GM10266 (cell line): ENCODE results near the gene TPI1.
A peak's percentile ranks its signal among the peaks of the same experiment; 100 is the strongest.

Experiments
- DNase-seq: peaks from one replicate; pipeline ENCODE4 v3.0.0; 2012; ENCODE audit errors: extremely low spot score
- TF ChIP-seq, protein P1 (sequence below): IDR thresholded peaks from 2 replicates; pipeline ENCODE4 v1.5.1; 2012; ENCODE audit warnings: mild to moderate bottlenecking, low read depth; ENCODE audit not compliant: control insufficient read depth, insufficient read depth; ENCODE audit errors: missing control alignments

Gene TPI1

DNA sequence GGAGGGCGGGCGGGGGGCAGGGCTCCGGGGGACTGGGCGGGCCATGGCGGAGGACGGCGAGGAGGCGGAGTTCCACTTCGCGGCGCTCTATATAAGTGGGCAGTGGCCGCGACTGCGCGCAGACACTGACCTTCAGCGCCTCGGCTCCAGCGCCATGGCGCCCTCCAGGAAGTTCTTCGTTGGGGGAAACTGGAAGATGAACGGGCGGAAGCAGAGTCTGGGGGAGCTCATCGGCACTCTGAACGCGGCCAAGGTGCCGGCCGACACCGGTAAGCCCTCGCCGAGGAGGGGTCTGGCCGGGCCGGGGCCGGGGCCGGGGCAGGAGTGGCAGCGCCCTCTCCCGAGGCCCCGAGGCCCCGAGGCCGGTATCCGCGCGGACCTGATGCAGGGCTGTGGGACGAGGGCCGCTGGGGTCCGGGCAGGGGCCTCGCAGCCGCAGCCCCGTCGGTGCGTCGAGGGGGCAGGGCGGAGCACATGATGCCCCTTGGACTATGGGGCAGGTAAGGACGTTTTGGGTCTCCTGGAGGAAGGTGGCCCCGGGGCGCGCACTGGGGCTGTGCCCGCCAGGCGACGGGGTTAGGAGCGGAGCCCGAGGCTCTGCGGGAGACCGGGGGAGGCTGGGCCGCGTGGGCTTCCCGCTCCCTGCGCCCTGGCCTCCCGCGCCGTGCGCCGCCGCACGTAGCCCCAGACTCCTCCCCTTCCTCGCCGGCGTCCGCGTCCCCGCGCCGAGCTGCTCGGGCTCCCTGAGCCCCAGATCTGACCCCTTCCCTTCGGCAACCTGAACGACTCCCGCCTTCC lies at the start of gene TPI1:
TPI1 (plus strand) TSS at position 119 of the 798 bp plus-strand sequence; CDS start at position 155, 36 bp downstream.
- TF ChIP-seq, protein P1, sequence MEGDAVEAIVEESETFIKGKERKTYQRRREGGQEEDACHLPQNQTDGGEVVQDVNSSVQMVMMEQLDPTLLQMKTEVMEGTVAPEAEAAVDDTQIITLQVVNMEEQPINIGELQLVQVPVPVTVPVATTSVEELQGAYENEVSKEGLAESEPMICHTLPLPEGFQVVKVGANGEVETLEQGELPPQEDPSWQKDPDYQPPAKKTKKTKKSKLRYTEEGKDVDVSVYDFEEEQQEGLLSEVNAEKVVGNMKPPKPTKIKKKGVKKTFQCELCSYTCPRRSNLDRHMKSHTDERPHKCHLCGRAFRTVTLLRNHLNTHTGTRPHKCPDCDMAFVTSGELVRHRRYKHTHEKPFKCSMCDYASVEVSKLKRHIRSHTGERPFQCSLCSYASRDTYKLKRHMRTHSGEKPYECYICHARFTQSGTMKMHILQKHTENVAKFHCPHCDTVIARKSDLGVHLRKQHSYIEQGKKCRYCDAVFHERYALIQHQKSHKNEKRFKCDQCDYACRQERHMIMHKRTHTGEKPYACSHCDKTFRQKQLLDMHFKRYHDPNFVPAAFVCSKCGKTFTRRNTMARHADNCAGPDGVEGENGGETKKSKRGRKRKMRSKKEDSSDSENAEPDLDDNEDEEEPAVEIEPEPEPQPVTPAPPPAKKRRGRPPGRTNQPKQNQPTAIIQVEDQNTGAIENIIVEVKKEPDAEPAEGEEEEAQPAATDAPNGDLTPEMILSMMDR: no peak
- DNase-seq: peak; percentile 96

DNA sequence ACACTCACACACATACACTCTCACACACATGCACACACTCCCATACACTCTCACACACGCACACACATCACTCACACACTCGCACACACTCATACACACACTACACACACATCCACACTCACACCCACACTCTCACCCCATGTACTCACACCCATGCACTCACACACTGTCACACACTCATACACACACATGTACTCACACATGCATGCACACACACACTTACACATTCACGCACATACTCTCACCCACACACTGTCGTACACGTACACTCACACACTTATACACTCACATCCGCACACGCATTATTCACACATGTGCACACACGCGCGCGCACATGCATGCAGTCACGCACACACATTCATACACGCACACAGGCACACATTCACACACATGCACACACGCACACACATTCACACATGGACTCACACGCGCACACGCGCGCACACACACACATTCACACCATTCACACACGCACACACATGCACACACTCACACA lies 49.6 kb upstream of the TPI1 start:
- no peak for DNase-seq
- TF ChIP-seq, protein P1: no peak

DNA sequence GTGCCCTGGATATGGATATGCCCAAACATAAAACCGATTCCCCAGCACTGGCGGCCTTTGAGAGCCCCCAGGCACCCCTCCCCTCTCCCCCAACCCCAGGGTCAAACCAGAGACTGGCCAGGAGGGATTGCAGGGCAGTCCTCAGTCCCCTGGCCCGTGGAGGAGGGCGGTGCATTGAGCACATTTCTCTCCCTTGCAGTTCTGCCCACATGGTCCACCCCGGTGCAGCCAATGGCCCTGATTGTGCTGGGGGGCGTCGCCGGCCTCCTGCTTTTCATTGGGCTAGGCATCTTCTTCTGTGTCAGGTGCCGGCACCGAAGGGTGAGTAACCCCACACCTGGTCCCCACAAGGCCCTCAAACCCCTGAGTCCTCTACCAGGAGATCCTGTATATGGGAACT lies 49.1 kb upstream of the TPI1 start:
- no peak for DNase-seq
- TF ChIP-seq, protein P1: no peak

DNA sequence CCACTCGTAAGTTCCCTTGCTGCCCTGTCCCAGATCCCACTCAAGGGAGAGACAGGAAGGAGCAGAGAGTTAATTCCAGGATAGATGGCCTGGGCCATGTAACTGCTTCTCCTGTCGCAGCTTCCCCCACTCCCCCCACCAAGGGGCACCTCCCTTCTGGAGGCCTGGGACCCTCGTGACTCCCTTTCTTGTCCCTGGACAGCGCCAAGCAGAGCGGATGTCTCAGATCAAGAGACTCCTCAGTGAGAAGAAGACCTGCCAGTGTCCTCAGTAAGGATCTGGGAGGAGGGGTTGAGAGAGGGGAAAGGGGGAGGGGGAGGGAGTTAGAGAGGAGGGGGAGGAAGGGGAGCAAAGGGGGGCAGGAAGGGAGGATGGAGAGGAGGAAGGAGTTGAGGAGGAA lies 48.7 kb upstream of the TPI1 start:
- TF ChIP-seq, protein P1: no peak
- no peak for DNase-seq

DNA sequence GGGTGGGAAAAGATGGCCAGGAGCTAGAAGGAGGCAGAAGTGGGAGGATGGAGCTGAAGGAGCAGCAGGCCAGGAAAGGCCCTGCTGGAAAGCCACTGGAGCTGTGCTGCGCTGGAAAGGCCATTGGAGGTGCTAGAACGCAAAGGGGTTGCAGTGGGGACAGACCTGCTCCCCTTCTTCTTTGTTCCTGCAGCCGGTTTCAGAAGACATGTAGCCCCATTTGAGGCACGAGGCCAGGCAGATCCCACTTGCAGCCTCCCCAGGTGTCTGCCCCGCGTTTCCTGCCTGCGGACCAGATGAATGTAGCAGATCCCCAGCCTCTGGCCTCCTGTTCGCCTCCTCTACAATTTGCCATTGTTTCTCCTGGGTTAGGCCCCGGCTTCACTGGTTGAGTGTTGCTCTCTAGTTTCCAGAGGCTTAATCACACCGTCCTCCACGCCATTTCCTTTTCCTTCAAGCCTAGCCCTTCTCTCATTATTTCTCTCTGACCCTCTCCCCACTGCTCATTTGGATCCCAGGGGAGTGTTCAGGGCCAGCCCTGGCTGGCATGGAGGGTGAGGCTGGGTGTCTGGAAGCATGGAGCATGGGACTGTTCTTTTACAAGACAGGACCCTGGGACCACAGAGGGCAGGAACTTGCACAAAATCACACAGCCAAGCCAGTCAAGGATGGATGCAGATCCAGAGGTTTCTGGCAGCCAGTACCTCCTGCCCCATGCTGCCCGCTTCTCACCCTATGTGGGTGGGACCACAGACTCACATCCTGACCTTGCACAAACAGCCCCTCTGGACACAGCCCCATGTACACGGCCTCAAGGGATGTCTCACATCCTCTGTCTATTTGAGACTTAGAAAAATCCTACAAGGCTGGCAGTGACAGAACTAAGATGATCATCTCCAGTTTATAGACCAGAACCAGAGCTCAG lies 48.0 kb upstream of the TPI1 start:
- TF ChIP-seq, protein P1: no peak
- DNase-seq: no peak

DNA sequence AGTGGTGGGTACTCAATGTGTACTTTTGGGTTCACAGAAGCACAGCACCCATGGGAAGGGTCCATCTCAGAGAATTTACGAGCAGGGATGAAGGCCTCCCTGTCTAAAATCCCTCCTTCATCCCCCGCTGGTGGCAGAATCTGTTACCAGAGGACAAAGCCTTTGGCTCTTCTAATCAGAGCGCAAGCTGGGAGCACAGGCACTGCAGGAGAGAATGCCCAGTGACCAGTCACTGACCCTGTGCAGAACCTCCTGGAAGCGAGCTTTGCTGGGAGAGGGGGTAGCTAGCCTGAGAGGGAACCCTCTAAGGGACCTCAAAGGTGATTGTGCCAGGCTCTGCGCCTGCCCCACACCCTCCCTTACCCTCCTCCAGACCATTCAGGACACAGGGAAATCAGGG lies 47.2 kb upstream of the TPI1 start:
- TF ChIP-seq, protein P1: no peak
- no peak for DNase-seq
